Mesendoderm (in vitro differentiated cells): Measurements from ENCODE around the gene ZDHHC8.

ENCODE experiments used
- DNase-seq: peaks from one replicate; pipeline ENCODE4 v3.0.0; 2013
- H2AK5ac ChIP-seq: 2 replicates; pipeline ENCODE4 v1.6.1; 2013; ENCODE audit warnings: low read length, inconsistent platforms
- H2BK120ac ChIP-seq: 2 replicates; pipeline ENCODE4 v1.6.1; 2013; ENCODE audit warnings: low read depth, mild to moderate bottlenecking, low read length, moderate library complexity, mixed read lengths
- H2BK15ac ChIP-seq: replicated peaks from 2 replicates; pipeline ENCODE4 v1.6.1; 2013; ENCODE audit warnings: low read depth, mild to moderate bottlenecking, moderate library complexity
- H2BK5ac ChIP-seq: 2 replicates; pipeline ENCODE4 v1.6.1; 2013; ENCODE audit warnings: low read length, inconsistent platforms
- H3K18ac ChIP-seq: 2 replicates; pipeline ENCODE4 v1.6.1; 2013; ENCODE audit warnings: mild to moderate bottlenecking, low read length, mixed read lengths
- H3K23ac ChIP-seq: one replicate; pipeline ENCODE4 v1.6.1; 2013; ENCODE audit warnings: low read length
- H3K27ac ChIP-seq: 2 replicates; pipeline ENCODE4 v1.5.1; 2013; ENCODE audit warnings: low read depth, mild to moderate bottlenecking, inconsistent platforms, low read length, moderate library complexity
- H3K27me3 ChIP-seq: 2 replicates; pipeline ENCODE4 v1.6.1; 2013; ENCODE audit warnings: low read length, control low read depth, mild to moderate bottlenecking, inconsistent platforms; ENCODE audit not compliant: insufficient read depth, poor library complexity
- H3K36me3 ChIP-seq: 2 replicates; pipeline ENCODE4 v1.6.1; 2013; ENCODE audit warnings: low read length, inconsistent platforms; ENCODE audit not compliant: control insufficient read depth, insufficient read depth
- H3K4ac ChIP-seq: one replicate; pipeline ENCODE4 v1.6.1; 2013; ENCODE audit warnings: low read depth, mild to moderate bottlenecking, low read length, moderate library complexity
- H3K4me1 ChIP-seq: 2 replicates; pipeline ENCODE4 v1.6.1; 2013; ENCODE audit warnings: low read depth, low read length, inconsistent platforms; ENCODE audit not compliant: control insufficient read depth
- H3K4me2 ChIP-seq: 2 replicates; pipeline ENCODE4 v1.6.1; 2013; ENCODE audit warnings: low read length
- H3K4me3 ChIP-seq: 2 replicates; pipeline ENCODE4 v1.5.1; 2013; ENCODE audit warnings: mild to moderate bottlenecking, low read length
- H3K56ac ChIP-seq: one replicate; pipeline ENCODE4 v1.6.1; 2013; ENCODE audit warnings: low read length
- H3K79me1 ChIP-seq: 2 replicates; pipeline ENCODE4 v1.6.1; 2013; ENCODE audit warnings: low read length, inconsistent platforms
- H3K79me2 ChIP-seq: 2 replicates; pipeline ENCODE4 v1.6.1; 2013; ENCODE audit warnings: mild to moderate bottlenecking, low read length; ENCODE audit not compliant: control insufficient read depth, insufficient read depth
- H3K9ac ChIP-seq: 2 replicates; pipeline ENCODE4 v1.6.1; 2013; ENCODE audit warnings: low read length, inconsistent platforms
- H4K5ac ChIP-seq: one replicate; pipeline ENCODE4 v1.6.1; 2013; ENCODE audit warnings: low read length
- H4K8ac ChIP-seq: one replicate; pipeline ENCODE4 v1.6.1; 2013; ENCODE audit warnings: low read depth, mild to moderate bottlenecking, control low read depth, low read length, moderate library complexity
- WGBS: extraction: QIAGEN DNeasy Blood & Tissue Kit; methylation state at CpG from one replicate; pipeline ENCODE4 v1.1.7; 2013; ENCODE audit warnings: low lambda C conversion rate, missing lambda C conversion rate; ENCODE audit not compliant: insufficient coverage; ENCODE audit errors: extremely low coverage; 5-methylcytosine and 5-hydroxymethylcytosine counted together

Gene ZDHHC8

DNA sequence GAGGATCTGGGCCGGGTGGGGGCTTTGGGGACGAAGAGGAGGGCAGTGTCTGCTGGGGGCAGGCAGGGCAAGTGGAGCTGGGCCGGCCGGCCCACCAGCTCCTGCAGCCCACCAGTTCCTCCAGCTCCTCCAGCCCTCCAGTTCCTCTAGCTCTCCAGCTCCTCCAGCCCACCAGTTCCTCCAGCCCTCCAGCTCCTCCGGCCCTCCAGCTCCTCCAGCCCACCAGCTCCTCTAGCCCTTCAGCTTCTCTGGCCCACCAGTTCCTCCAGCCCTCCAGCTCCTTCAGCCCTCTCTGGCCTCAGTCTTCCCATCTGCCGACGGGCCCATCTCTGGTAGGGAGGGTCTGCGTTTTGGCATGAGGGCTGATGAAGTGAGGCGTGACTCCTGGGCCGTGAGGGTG, 28.4 kb downstream of the ZDHHC8 start:
- H3K36me3 ChIP-seq, result no peaks in the 10 kb centered on the region
- H3K27ac ChIP-seq, result no peak overlapping the region
- no peak overlapping the region for H3K4me2 ChIP-seq
- H4K5ac ChIP-seq, result no peak overlapping the region
- H3K18ac ChIP-seq, result no peak overlapping the region
- no peak overlapping the region for H3K4ac ChIP-seq
- H3K9ac ChIP-seq, result no peak overlapping the region
- H2BK15ac ChIP-seq, result no peak overlapping the region
- no peak overlapping the region for H2AK5ac ChIP-seq
- H3K79me1 ChIP-seq, result no peaks in the 10 kb centered on the region
- H2BK120ac ChIP-seq, result no peak overlapping the region
- no peaks in the 10 kb centered on the region for H3K27me3 ChIP-seq
- no peak for DNase-seq
- H3K79me2 ChIP-seq, result no peaks in the 10 kb centered on the region
- H4K8ac ChIP-seq, result no peak overlapping the region
- H2BK5ac ChIP-seq, result no peak overlapping the region
- no peak overlapping the region for H3K56ac ChIP-seq
- no peaks in the 10 kb centered on the region for H3K4me1 ChIP-seq
- no peak overlapping the region for H3K23ac ChIP-seq
- WGBS, result no CpG with 5 or more reads among the region's 10 CpGs
- no peak overlapping the region for H3K4me3 ChIP-seq

GRCh38 chr22:20164863-20165262, 33.3 kb downstream of the ZDHHC8 start:
- Histone ChIP-seq H3K4me2 (no peak overlapping the region), H3K23ac (no peak overlapping the region), H2AK5ac (no peak overlapping the region), H2BK5ac (no peak overlapping the region), H3K79me2 (no peaks in the 10 kb centered on the region), H3K4me1 (no peaks in the 10 kb centered on the region), H3K9ac (no peak overlapping the region), H3K56ac (no peak overlapping the region), H3K4ac (no peak overlapping the region), H3K27ac (no peak overlapping the region), H2BK15ac (no peak overlapping the region), H3K27me3 (no peaks in the 10 kb centered on the region), H2BK120ac (no peak overlapping the region), H4K8ac (no peak overlapping the region), H3K4me3 (no peak overlapping the region), H3K18ac (no peak overlapping the region), H3K36me3 (no peaks in the 10 kb centered on the region), H4K5ac (no peak overlapping the region), H3K79me1 (no peaks in the 10 kb centered on the region)
- no peak for DNase-seq
- WGBS, result no CpG with 5 or more reads among the region's 11 CpGs

- Histone ChIP-seq H3K4me2 (no peak overlapping the region), H2BK15ac (no peak overlapping the region)
Observed at GRCh38 chr22:20165421-20165820, 33.8 kb downstream of the ZDHHC8 start.

GRCh38 chr22:20165913-20166312, 34.3 kb downstream of the ZDHHC8 start:
- no peaks in the 10 kb centered on the region for H3K27me3 ChIP-seq
- H3K4me3 ChIP-seq, result no peak overlapping the region
- no peak overlapping the region for H2BK120ac ChIP-seq
- H4K5ac ChIP-seq, result no peak overlapping the region
- H3K4me1 ChIP-seq, result no peaks in the 10 kb centered on the region
- no peak overlapping the region for H3K4ac ChIP-seq
- H3K79me2 ChIP-seq, result no peaks in the 10 kb centered on the region
- H3K4me2 ChIP-seq, result no peak overlapping the region
- no peak overlapping the region for H3K18ac ChIP-seq
- no peak overlapping the region for H2BK15ac ChIP-seq
- no peak for DNase-seq
- H2AK5ac ChIP-seq, result no peak overlapping the region
- H4K8ac ChIP-seq, result no peak overlapping the region
- H3K56ac ChIP-seq, result no peak overlapping the region
- no peak overlapping the region for H3K23ac ChIP-seq
- no peaks in the 10 kb centered on the region for H3K79me1 ChIP-seq
- H3K27ac ChIP-seq, result no peak overlapping the region
- WGBS, result no CpG with 5 or more reads among the region's 7 CpGs
- H3K9ac ChIP-seq, result no peak overlapping the region
- H3K36me3 ChIP-seq, result no peaks in the 10 kb centered on the region
- H2BK5ac ChIP-seq, result no peak overlapping the region

More at GRCh38 chr22:20165421-20165820, 33.8 kb downstream of the ZDHHC8 start:
- H3K27me3 ChIP-seq, result no peaks in the 10 kb centered on the region
- no peaks in the 10 kb centered on the region for H3K79me1 ChIP-seq
- H3K4me1 ChIP-seq, result no peaks in the 10 kb centered on the region
- WGBS, result no CpG with 5 or more reads among the region's 12 CpGs
- no peak overlapping the region for H3K4me3 ChIP-seq
- no peak for DNase-seq
- no peak overlapping the region for H4K5ac ChIP-seq
- H4K8ac ChIP-seq, result no peak overlapping the region
- H3K23ac ChIP-seq, result no peak overlapping the region
- no peak overlapping the region for H3K9ac ChIP-seq
- no peak overlapping the region for H3K4ac ChIP-seq
- H3K56ac ChIP-seq, result no peak overlapping the region
- H3K36me3 ChIP-seq, result no peaks in the 10 kb centered on the region
- no peak overlapping the region for H2BK5ac ChIP-seq
- no peak overlapping the region for H3K27ac ChIP-seq
- no peak overlapping the region for H3K18ac ChIP-seq
- H2AK5ac ChIP-seq, result no peak overlapping the region
- H2BK120ac ChIP-seq, result no peak overlapping the region
- no peaks in the 10 kb centered on the region for H3K79me2 ChIP-seq

DNA sequence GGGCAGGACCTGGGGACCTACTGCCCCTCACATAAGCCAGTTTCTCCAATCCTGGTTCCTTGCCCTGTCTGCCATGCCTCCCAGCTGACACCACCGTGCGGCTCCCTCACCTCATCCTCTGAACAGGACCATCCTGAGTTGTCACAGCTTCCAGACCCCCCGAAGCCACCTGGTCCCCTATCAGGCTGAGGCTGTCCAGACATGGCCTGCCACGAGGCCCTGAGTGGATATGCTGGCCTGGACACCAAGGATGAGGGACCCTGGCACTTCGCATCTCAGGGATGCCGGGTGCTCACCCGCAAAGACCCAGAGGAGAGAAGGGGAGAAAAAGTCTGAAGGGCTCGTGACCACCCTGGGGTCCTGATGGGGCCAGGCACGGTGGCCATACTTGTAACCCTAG, 35.1 kb downstream of the ZDHHC8 start:
- H3K56ac ChIP-seq, result no peak overlapping the region
- no peak overlapping the region for H2BK15ac ChIP-seq
- no peak overlapping the region for H3K27ac ChIP-seq
- H2BK120ac ChIP-seq, result no peak overlapping the region
- H3K4me1 ChIP-seq, result no peaks in the 10 kb centered on the region
- H4K5ac ChIP-seq, result no peak overlapping the region
- H3K27me3 ChIP-seq, result no peaks in the 10 kb centered on the region
- H4K8ac ChIP-seq, result no peak overlapping the region
- no peaks in the 10 kb centered on the region for H3K79me2 ChIP-seq
- H3K18ac ChIP-seq, result no peak overlapping the region
- no peak overlapping the region for H2BK5ac ChIP-seq
- H3K9ac ChIP-seq, result no peak overlapping the region
- no peaks in the 10 kb centered on the region for H3K79me1 ChIP-seq
- no peak overlapping the region for H3K23ac ChIP-seq
- H2AK5ac ChIP-seq, result no peak overlapping the region
- DNase-seq, result no peak
- H3K4me3 ChIP-seq, result no peak overlapping the region
- WGBS, result no CpG with 5 or more reads among the region's 9 CpGs
- H3K4ac ChIP-seq, result no peak overlapping the region
- no peak overlapping the region for H3K4me2 ChIP-seq
- H3K36me3 ChIP-seq, result no peaks in the 10 kb centered on the region

GRCh38 chr22:20167643-20168322, 36.2 kb downstream of the ZDHHC8 start:
- Histone ChIP-seq H3K56ac (no peak overlapping the region), H2BK120ac (no peak overlapping the region), H4K5ac (no peak overlapping the region), H2AK5ac (no peak overlapping the region), H3K4me3 (no peak overlapping the region), H3K27me3 (no peaks in the 10 kb centered on the region), H2BK15ac (no peak overlapping the region), H3K79me2 (no peaks in the 10 kb centered on the region), H2BK5ac (no peak overlapping the region), H3K4me2 (no peak overlapping the region), H3K4me1 (no peaks in the 10 kb centered on the region), H3K79me1 (no peaks in the 10 kb centered on the region), H3K4ac (no peak overlapping the region), H3K18ac (no peak overlapping the region), H3K27ac (no peak overlapping the region), H3K36me3 (no peaks in the 10 kb centered on the region), H3K9ac (no peak overlapping the region), H3K23ac (no peak overlapping the region), H4K8ac (no peak overlapping the region)
- WGBS, result no CpG with 5 or more reads among the region's 19 CpGs
- DNase-seq, result no peak
